ENCODE measurements around the gene NR1H2. TPM values are rescaled to one million over a fixed set of nuclear protein-coding genes. Genes with fewer than 3 reads are reported as not detected.

Gene NR1H2
- 43.6 and 48.4 TPM in 2 replicates for total RNA-seq

DNA sequence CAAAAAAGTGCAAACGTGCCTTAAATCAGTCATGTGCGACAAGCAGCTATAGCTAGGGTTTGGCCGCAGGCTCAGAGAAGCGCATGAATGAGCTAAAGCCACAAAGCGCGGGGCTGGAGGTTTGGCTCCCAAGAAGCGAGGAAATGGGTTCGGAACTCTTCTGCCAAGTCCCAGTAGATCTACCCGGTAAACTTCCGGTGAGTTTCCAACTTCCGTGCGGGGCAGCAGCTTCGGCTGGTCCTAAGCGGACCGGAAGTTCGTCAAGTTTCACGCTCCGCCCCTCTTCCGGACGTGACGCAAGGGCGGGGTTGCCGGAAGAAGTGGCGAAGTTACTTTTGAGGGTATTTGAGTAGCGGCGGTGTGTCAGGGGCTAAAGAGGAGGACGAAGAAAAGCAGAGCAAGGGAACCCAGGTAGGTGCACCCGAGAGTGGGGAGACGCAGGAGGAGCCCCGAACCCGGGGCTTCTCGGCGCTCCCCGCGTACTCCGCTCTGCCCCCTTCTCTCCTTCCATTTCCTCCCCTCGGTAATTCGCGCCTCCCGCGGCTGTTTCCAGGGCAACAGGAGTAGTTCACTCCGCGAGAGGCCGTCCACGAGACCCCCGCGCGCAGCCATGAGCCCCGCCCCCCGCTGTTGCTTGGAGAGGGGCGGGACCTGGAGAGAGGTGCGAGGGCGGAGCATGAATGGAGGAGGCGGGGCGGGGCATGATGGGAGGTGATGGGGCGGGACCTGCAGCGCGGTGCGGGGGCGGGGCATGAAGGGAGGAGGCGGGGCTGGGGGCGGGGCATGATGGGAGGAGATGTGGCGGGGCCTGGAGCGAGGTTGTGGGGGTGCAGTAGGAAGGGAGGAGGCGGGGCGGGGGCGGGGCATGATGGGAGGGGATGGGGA is at the start of gene NR1H2:
TSS of gene NR1H2 (plus strand) at position 292 of the 885 bp plus-strand sequence. CDS start 1,149 bp downstream, outside the sequence.

DNA sequence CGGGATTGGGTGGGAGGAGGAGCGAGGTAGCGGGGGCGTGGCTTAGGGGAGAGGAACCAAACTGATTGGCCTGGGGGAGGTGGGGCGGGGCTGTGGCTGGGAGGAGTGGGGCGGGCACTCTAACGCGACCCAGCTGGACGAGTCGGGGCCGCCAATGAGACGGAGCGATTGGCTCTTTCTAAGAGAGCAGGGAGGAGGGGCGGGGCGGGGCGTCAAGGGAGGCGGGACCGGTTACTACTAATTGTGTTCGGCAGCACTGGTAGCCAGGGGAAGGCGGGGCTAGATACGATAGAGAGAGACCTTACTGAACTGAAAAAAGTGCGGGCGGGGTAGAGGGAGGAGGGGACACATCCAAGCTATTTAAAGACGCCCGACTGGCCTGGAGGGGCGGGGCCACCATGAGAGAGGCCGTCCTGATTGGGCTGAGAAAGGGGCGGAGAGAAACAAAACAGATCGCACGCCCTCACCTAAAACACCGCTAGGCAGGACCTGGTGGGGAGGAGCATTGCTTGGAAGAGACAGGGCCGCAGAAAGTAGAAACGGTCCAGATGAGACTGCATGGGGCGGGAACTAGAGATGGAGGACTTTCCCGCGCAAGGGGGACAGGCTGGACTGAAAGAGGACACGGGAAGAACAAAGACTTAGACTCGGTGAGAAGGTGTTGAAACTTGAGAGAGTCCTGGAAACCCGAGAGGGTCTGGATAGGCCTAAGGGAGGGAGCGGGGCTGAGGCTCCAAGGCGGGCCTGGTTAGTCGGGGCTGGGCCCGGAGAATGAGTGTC is 46.9 kb upstream of the NR1H2 start, which contains the start of gene KCNC3:
TSS of gene KCNC3 (minus strand) at position 232 of the 780 bp plus-strand sequence. CDS start 295 bp downstream, outside the sequence.

DNA sequence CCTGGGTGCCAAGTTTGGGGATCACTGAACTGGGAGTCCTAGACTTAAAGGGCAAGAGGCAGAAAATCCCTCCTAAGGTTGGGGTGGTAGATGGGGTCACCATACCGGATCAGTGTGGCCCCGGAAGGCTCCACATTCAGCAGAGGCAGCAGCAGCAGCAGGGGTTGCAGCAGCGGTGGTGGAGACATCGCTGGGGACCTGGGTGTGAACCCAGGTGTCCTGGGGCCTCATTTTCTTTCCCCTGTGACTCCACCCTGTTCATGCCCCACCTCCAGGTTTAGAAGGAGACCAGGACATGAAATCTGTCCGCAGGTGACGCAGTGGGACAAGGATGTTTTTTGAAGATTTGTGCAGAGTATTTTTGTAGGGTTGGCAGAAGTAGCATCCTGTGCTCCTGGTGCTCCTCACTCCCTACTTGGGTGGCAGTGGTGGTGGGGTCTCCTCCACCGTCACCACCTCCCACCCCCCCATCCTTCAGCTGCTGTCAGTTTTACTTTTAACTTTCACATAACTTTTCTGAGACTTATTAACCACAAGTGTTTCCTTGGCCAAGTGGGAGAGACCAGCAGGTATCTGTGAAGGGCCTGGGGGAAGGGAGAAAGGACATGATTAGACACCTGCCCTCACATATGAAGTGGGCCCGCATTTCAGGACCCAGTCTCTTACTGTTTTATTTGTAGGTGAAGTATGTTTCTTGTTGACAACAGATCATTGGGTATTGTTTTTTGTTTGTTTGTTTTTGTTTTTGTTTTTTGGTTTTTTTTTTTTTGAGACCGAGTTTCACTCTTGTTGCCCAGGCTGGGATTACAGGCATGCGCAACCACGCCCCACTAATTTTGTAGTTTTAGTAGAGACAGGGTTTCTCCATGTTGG is 10.6 kb upstream of the NR1H2 start, which contains the start of gene NAPSA:
TSS of gene NAPSA (minus strand) at position 206 of the 873 bp plus-strand sequence. CDS start at position 188, 18 bp downstream.

DNA sequence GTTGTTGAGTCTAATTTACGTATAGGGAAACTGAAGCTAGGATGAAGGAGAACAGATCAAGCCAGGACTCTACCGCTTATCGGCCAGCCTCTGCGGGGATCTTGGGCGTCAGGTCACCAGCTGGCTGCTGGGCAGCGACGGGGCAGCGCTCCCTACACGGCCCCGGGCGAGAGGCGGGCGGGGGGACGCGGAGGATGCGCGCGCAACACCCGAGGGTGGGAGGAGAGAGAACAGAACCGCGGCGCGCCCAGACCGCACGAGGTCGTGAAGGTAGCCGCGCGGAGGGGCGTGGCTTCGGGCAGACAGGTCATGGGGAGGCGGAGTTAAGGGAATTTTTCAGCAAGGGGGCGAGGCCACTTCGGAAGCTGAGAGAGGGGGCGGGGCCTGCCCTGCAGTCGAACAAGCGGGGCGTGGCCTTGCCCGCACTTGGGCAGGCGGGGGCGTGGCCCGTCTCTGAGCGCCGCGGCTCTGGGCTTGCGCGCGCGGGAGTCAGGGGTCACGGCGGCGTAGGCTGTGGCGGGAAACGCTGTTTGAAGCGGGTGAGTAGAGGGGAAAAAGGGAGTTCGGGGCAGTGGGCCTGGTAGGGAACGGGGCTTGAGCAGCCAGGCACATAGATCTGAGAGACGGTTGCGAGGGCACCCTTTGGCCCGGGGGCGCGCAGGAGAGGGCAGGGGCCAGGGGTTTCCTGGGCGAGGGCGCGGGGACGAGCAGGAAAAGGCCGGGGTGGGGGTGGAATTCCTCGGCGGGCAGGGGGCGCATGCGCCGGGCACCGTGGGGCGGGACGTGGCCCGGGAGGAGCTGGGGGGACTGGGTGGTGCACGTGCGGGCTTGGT is 7.8 kb downstream of the NR1H2 start, which contains the start of gene POLD1:
TSS of gene POLD1 (plus strand) at position 496 of the 833 bp plus-strand sequence. CDS start 14,505 bp downstream, outside the sequence.

DNA sequence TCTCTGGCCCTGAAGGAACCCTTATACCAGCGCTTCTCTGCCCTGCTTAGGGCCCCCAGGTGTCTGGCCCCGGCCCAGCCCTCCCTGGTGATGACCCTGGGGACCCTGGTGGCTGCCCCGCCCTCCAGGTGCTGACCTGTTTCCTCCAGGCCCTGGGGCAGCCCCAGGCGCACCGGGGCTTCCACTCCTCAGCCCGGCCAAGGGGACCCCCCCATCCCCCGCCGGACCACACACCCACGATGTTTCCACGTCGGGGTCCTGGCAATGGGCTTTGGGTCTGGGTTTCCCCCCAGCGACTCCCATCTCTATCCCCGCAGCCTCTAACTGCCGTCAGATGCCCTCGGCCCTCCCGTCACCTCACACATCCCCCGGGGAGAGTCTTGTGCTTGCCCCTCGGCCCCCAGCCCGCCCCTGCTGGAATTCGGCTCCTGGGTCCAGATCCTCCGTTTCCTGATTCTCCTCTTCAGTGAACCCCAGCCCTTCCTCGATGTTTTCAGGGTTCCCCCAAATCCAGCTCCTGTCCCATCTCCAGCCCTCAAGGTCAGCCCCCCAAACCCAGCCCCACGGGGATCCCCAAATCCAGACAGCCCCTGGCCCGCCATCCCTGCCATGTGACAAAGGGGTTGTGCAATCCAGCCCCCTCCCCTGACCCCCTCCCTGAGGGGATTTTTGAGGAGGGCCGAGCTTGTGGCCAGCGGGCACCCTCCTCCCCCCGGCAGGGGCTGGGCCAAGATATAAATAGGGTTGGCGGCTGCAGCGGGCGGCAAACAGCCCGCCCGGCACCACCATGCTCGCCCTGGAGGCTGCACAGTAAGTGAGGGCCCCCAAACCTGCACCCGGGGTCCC is 42.1 kb downstream of the NR1H2 start, which contains the start of gene SPIB:
TSS of gene SPIB (plus strand) at position 763 of the 846 bp plus-strand sequence. CDS start at position 788, 25 bp downstream.

DNA sequence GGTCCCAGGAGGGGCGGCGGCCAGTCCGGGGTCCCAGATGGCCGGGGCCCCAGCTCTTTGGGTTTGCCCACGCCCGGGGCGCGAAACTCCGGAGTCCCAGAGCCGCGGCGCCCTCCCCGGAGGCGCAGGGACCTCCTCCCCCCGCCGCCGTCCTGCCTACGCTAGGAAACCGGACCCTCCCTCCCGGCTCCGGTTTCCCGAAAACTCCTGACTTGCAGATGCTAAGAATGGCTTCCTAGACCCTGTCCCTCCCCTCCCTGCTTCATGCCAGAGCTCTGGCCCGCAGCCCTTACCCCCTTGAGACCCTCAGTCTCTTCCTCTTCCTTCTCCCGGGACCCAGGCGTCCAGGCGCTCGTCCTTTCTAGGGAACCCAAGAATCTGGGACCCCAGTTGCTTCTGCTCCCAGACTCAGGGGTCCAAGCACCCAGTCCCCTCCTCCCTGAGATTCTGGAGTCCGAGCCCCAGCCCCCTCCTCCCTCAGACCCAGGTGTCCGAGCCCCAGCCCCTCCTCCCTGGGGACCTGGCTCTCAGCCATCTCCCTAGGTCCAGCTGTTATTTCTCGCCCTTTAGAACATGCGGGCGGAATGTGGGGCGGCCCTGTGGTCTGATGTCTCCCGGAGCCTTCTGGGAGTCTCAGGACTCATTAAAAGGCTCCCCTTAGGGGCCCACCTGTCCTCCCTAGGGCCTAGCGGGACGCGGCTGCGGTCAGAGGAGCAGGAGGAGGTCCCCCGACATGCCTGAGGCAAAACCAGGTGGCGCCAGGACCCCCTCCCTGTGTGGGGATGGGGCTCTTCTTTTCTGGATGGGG is 56.2 kb downstream of the NR1H2 start, which contains the start of gene MYBPC2:
TSS of gene MYBPC2 (plus strand) at position 672 of the 808 bp plus-strand sequence. CDS start at position 734, 62 bp downstream.

Other genes with a start within 250 kb of the NR1H2 start
- gene IZUMO2, start 213.2 kb upstream of the NR1H2 start, total RNA-seq: not detected in 2 replicates
- under 0.01 TPM in 1 of 2 replicates, not detected in the other for gene MYH14, start 172.8 kb upstream of the NR1H2 start, total RNA-seq
- under 0.01 TPM in 2 replicates for gene KCNC3, start 47.1 kb upstream of the NR1H2 start, total RNA-seq
- gene NAPSA, start 10.8 kb upstream of the NR1H2 start, total RNA-seq: under 0.01 and 0.61 TPM in 2 replicates
- gene POLD1, start 7.9 kb downstream of the NR1H2 start, total RNA-seq: 55.9 and 65.0 TPM in 2 replicates
- not detected in 2 replicates for gene SPIB, start 42.5 kb downstream of the NR1H2 start, total RNA-seq
- not detected in 2 replicates for gene MYBPC2, start 56.4 kb downstream of the NR1H2 start, total RNA-seq
- 41.3 and 63.2 TPM in 2 replicates for gene EMC10, start 100.0 kb downstream of the NR1H2 start, total RNA-seq
- gene GARIN5A, start 100.4 kb downstream of the NR1H2 start, total RNA-seq: 0.32 TPM in 1 of 2 replicates, not detected in the other
- 15.3 and 22.1 TPM in 2 replicates for gene JOSD2, start 134.7 kb downstream of the NR1H2 start, total RNA-seq
- not detected in 2 replicates for gene ASPDH, start 137.5 kb downstream of the NR1H2 start, total RNA-seq
- gene LRRC4B, start 192.0 kb downstream of the NR1H2 start, total RNA-seq: under 0.01 TPM in 1 of 2 replicates, not detected in the other